HG02798 (cell line): ENCODE data around the gene PLCL1.
A peak's percentile ranks its signal among the peaks of the same experiment; 100 is the strongest.

Experiments
- ATAC-seq: cut with Tn5 transposase; IDR thresholded peaks from one replicate; pipeline ENCODE4 v1.9.1; 2021; ENCODE audit warnings: mild to moderate bottlenecking; ENCODE audit not compliant: unreplicated experiment, poor library complexity

PLCL1 gene

GRCh38 chr2:197879812-197880408 lies 75.5 kb downstream of the PLCL1 start:
- ATAC-seq, result no peak

- no peak for ATAC-seq
These were observed 79.1 kb downstream of the PLCL1 start for GRCh38 chr2:197883354-197884032.

GRCh38 chr2:197884252-197884651 lies 79.9 kb downstream of the PLCL1 start:
- no peak for ATAC-seq

- ATAC-seq, result no peak
These were observed 80.7 kb downstream of the PLCL1 start for GRCh38 chr2:197885126-197885525.

GRCh38 chr2:197885587-197885986 lies 81.2 kb downstream of the PLCL1 start:
- ATAC-seq, result no peak

- no peak for ATAC-seq
These were observed 83.9 kb downstream of the PLCL1 start for GRCh38 chr2:197888321-197888720.

GRCh38 chr2:197889041-197889440 lies 84.6 kb downstream of the PLCL1 start:
- ATAC-seq, result peak; percentile 96

GRCh38 chr2:197890168-197890567 lies 85.8 kb downstream of the PLCL1 start:
- ATAC-seq, result no peak

GRCh38 chr2:197891897-197892442 lies 87.6 kb downstream of the PLCL1 start:
- ATAC-seq, result no peak

- ATAC-seq, result peak; percentile 69
These were observed 89.2 kb downstream of the PLCL1 start for GRCh38 chr2:197893403-197894177.

GRCh38 chr2:197894751-197895274 lies 90.4 kb downstream of the PLCL1 start:
- ATAC-seq, result no peak

- ATAC-seq, result no peak
These were observed 93.7 kb downstream of the PLCL1 start for GRCh38 chr2:197897960-197898678.

- no peak for ATAC-seq
These were observed 100.1 kb downstream of the PLCL1 start for GRCh38 chr2:197904446-197904845.

GRCh38 chr2:197908156-197908555 lies 103.8 kb downstream of the PLCL1 start:
- no peak for ATAC-seq

- peak; percentile 48 for ATAC-seq
These were observed 104.8 kb downstream of the PLCL1 start for GRCh38 chr2:197908990-197909776.

GRCh38 chr2:197911667-197912066 lies 107.3 kb downstream of the PLCL1 start:
- no peak for ATAC-seq

- ATAC-seq, result no peak
These were observed 108.7 kb downstream of the PLCL1 start for GRCh38 chr2:197913084-197913483.

GRCh38 chr2:197914778-197915177 lies 110.4 kb downstream of the PLCL1 start:
- ATAC-seq, result no peak

GRCh38 chr2:197915548-197916265 lies 111.3 kb downstream of the PLCL1 start:
- no peak for ATAC-seq
